ENCODE data around the gene DOCK10.

Gene DOCK10

GRCh38 chr2:225009768-225010167 lies 32.5 kb downstream of the DOCK10 start:
- DNase-seq = no peak

- no peak for DNase-seq
Observed at GRCh38 chr2:225008935-225009334, 33.3 kb downstream of the DOCK10 start.

GRCh38 chr2:225008179-225008856 lies 34.0 kb downstream of the DOCK10 start:
- no peak for DNase-seq

- no peak for DNase-seq
Observed at GRCh38 chr2:225006730-225007129, 35.5 kb downstream of the DOCK10 start.

GRCh38 chr2:225004597-225004996 lies 37.7 kb downstream of the DOCK10 start:
- peak; percentile 9 for DNase-seq

GRCh38 chr2:225002656-225003045 lies 39.6 kb downstream of the DOCK10 start:
- no peak for DNase-seq

- peak; percentile 5 for DNase-seq
Observed at GRCh38 chr2:225002039-225002655, 40.1 kb downstream of the DOCK10 start.

GRCh38 chr2:224999754-225000153 lies 42.5 kb downstream of the DOCK10 start:
- DNase-seq = no peak

GRCh38 chr2:224999321-224999720 lies 42.9 kb downstream of the DOCK10 start:
- no peak for DNase-seq

GRCh38 chr2:224997802-224998201 lies 44.5 kb downstream of the DOCK10 start:
- DNase-seq = no peak

GRCh38 chr2:224995419-224995818 lies 46.8 kb downstream of the DOCK10 start:
- DNase-seq = no peak

GRCh38 chr2:224994242-224994823 lies 47.9 kb downstream of the DOCK10 start:
- no peak for DNase-seq

- no peak for DNase-seq
Observed at GRCh38 chr2:224990710-224991109, 51.6 kb downstream of the DOCK10 start.

GRCh38 chr2:224987733-224988132 lies 54.5 kb downstream of the DOCK10 start:
- DNase-seq = no peak

GRCh38 chr2:224986477-224986876 lies 55.8 kb downstream of the DOCK10 start:
- DNase-seq = no peak

- DNase-seq = no peak
Observed at GRCh38 chr2:224984637-224985036, 57.6 kb downstream of the DOCK10 start.

- DNase-seq = no peak
Observed at GRCh38 chr2:224983712-224984554, 58.3 kb downstream of the DOCK10 start.

- DNase-seq = no peak
Observed at GRCh38 chr2:224982910-224983711, 59.2 kb downstream of the DOCK10 start.

- DNase-seq = no peak
Observed at GRCh38 chr2:224982226-224982625, 60.0 kb downstream of the DOCK10 start.

GRCh38 chr2:224976629-224977525 lies 65.4 kb downstream of the DOCK10 start:
- no peak for DNase-seq

- no peak for DNase-seq
Observed at GRCh38 chr2:224975761-224976160, 66.5 kb downstream of the DOCK10 start.

Measured in NCI-H226 (cell line).